Measurements from ENCODE around the gene LSM7. TPM values are rescaled to one million over a fixed set of nuclear protein-coding genes. Genes with fewer than 3 reads are reported as not detected.

Gene LSM7
- polyA plus RNA-seq, 2 donors: 223 to 245 TPM

- H3K4me3 ChIP-seq (ENCODE audit: low read depth in 1 of 2, low read length in 2 of 2): no peak overlapping the region
- no peak overlapping the region for H3K27ac ChIP-seq (ENCODE audit: low read depth in 2 of 2, low read length in 1 of 2)
- peaks cover 0 to 9% of the 10 kb centered on the region in 2 donors for H3K4me1 ChIP-seq (ENCODE audit: control insufficient read depth in 2 of 2, insufficient read depth in 2 of 2, low read length in 1 of 2)
- H3K27me3 ChIP-seq (ENCODE audit: control insufficient read depth in 1 of 2, insufficient read depth in 2 of 2, low read length in 2 of 2): no peaks in the 10 kb centered on the region
- peaks cover 0 to 31% of the 10 kb centered on the region in 2 donors for H3K36me3 ChIP-seq (ENCODE audit: control insufficient read depth in 2 of 2, insufficient read depth in 2 of 2, low read length in 1 of 2)
- H3K9me3 ChIP-seq (ENCODE audit: control insufficient read depth in 2 of 2, insufficient read depth in 1 of 2, low read depth in 1 of 2, low read length in 1 of 2): peaks cover 0 to 5% of the 10 kb centered on the region in 2 donors
- 94 to 95% methylated on average over 50 to 52 of the region's 52 CpGs for WGBS, 2 donors
Measured at GRCh38 chr19:2339644-2340310, 11.4 kb upstream of the LSM7 start.

- Histone ChIP-seq H3K9me3 (ENCODE audit: control insufficient read depth in 2 of 2, insufficient read depth in 1 of 2, low read depth in 1 of 2, low read length in 1 of 2) (peaks cover 0 to 5% of the 10 kb centered on the region in 2 donors), H3K4me1 (ENCODE audit: control insufficient read depth in 2 of 2, insufficient read depth in 2 of 2, low read length in 1 of 2) (peaks cover 0 to 9% of the 10 kb centered on the region in 2 donors), H3K36me3 (ENCODE audit: control insufficient read depth in 2 of 2, insufficient read depth in 2 of 2, low read length in 1 of 2) (peaks cover 0 to 30% of the 10 kb centered on the region in 2 donors), H3K27me3 (ENCODE audit: control insufficient read depth in 1 of 2, insufficient read depth in 2 of 2, low read length in 2 of 2) (no peaks in the 10 kb centered on the region), H3K27ac (ENCODE audit: low read depth in 2 of 2, low read length in 1 of 2) (no peak overlapping the region), H3K4me3 (ENCODE audit: low read depth in 1 of 2, low read length in 2 of 2) (no peak overlapping the region)
- WGBS, 2 donors: 95 to 96% methylated on average over 51 to 54 of the region's 54 CpGs
Measured at GRCh38 chr19:2338751-2339643, 10.6 kb upstream of the LSM7 start.

DNA sequence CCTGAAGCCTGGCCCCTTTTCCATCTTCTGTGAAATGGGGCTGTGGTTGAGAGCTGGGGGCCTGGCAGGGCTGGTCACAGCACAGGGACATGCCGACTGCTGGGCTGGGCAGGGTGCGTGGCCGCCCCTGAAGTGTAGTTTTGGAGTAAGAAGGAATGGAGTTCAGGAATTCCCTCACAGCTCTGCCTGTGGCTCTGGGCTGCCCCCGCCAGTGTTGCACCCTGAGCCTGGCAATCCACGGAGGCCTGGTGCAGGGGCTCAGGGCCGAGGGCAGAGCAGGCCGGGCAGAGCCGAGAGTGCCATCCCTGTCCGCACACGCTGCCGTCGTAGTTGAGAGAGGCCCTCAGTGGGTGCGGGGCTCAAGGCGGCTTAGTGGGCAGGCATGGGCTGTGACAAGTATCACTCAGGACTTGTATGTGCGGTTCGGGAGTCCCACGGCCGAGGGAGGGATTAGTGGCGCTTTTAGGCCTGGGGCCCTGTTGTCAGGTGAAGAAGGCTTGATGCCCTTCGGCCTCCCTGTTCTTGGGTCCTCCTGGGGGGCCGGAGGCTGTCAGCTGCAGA, 9.7 kb upstream of the LSM7 start:
- Histone ChIP-seq H3K9me3 (ENCODE audit: control insufficient read depth in 2 of 2, insufficient read depth in 1 of 2, low read depth in 1 of 2, low read length in 1 of 2) (peaks cover 0 to 5% of the 10 kb centered on the region in 2 donors), H3K27ac (ENCODE audit: low read depth in 2 of 2, low read length in 1 of 2) (no peak overlapping the region), H3K36me3 (ENCODE audit: control insufficient read depth in 2 of 2, insufficient read depth in 2 of 2, low read length in 1 of 2) (peaks cover 0 to 30% of the 10 kb centered on the region in 2 donors), H3K27me3 (ENCODE audit: control insufficient read depth in 1 of 2, insufficient read depth in 2 of 2, low read length in 2 of 2) (no peaks in the 10 kb centered on the region), H3K4me3 (ENCODE audit: low read depth in 1 of 2, low read length in 2 of 2) (no peak overlapping the region), H3K4me1 (ENCODE audit: control insufficient read depth in 2 of 2, insufficient read depth in 2 of 2, low read length in 1 of 2) (peaks cover 0 to 10% of the 10 kb centered on the region in 2 donors)
- 93 to 95% methylated on average over 21 of the region's 21 CpGs for WGBS, 2 donors

DNA sequence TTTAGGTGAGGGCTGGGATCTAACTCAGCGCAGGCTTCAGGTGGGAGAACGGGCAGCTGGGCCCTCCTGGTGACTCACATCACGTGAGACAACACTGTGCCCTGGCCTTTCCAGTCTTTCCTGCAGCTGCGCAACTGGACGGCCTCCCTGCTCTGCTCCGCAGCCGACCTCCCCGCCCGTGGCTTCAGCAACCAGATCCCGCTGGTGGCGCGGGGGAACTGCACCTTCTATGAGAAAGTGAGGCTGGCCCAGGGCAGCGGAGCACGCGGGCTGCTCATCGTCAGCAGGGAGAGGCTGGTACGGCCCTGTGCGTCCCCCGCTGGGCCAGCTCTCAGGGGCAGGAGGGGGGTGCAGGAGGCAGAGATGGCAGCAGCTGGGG, 8.9 kb upstream of the LSM7 start:
- 68 to 80% methylated on average over 18 to 19 of the region's 19 CpGs for WGBS, 2 donors
- peaks cover 0 to 30% of the 10 kb centered on the region in 2 donors for H3K36me3 ChIP-seq (ENCODE audit: control insufficient read depth in 2 of 2, insufficient read depth in 2 of 2, low read length in 1 of 2)
- H3K27me3 ChIP-seq (ENCODE audit: control insufficient read depth in 1 of 2, insufficient read depth in 2 of 2, low read length in 2 of 2): no peaks in the 10 kb centered on the region
- peaks cover 0 to 14% of the 10 kb centered on the region in 2 donors for H3K4me1 ChIP-seq (ENCODE audit: control insufficient read depth in 2 of 2, insufficient read depth in 2 of 2, low read length in 1 of 2)
- peaks cover 0 to 5% of the 10 kb centered on the region in 2 donors for H3K9me3 ChIP-seq (ENCODE audit: control insufficient read depth in 2 of 2, insufficient read depth in 1 of 2, low read depth in 1 of 2, low read length in 1 of 2)
- no peak overlapping the region for H3K4me3 ChIP-seq (ENCODE audit: low read depth in 1 of 2, low read length in 2 of 2)
- H3K27ac ChIP-seq (ENCODE audit: low read depth in 2 of 2, low read length in 1 of 2): no peak overlapping the region

GRCh38 chr19:2336528-2337328, 8.3 kb upstream of the LSM7 start:
- H3K4me3 ChIP-seq (ENCODE audit: low read depth in 1 of 2, low read length in 2 of 2): no peak overlapping the region
- H3K36me3 ChIP-seq (ENCODE audit: control insufficient read depth in 2 of 2, insufficient read depth in 2 of 2, low read length in 1 of 2): peaks cover 0 to 30% of the 10 kb centered on the region in 2 donors
- 90 to 94% methylated on average over 33 of the region's 33 CpGs for WGBS, 2 donors
- H3K4me1 ChIP-seq (ENCODE audit: control insufficient read depth in 2 of 2, insufficient read depth in 2 of 2, low read length in 1 of 2): peaks cover 0 to 16% of the 10 kb centered on the region in 2 donors
- no peaks in the 10 kb centered on the region for H3K27me3 ChIP-seq (ENCODE audit: control insufficient read depth in 1 of 2, insufficient read depth in 2 of 2, low read length in 2 of 2)
- no peak overlapping the region for H3K27ac ChIP-seq (ENCODE audit: low read depth in 2 of 2, low read length in 1 of 2)
- peaks cover 0 to 5% of the 10 kb centered on the region in 2 donors for H3K9me3 ChIP-seq (ENCODE audit: control insufficient read depth in 2 of 2, insufficient read depth in 1 of 2, low read depth in 1 of 2, low read length in 1 of 2)

DNA sequence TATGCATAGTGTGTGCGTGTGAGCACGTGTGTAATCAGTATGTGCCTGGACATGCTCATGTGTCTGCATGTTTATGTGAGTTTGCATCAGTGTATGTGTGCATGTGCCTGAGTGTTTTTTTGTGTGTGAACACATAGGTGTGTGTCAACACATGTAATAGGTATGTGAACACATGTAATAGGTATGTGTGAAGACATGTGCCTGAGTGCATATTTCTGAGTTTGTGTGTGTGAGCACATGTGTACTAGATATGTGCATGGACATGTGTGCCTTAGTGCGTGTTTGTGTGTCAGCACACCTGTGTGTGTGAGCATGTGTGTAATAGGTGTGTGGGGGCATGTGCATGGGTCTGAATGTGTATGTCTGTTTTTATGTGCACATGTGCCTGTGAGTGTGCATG, 7.5 kb upstream of the LSM7 start:
- WGBS, 2 donors: 62 to 84% methylated on average over 3 of the region's 3 CpGs
- H3K27me3 ChIP-seq (ENCODE audit: control insufficient read depth in 1 of 2, insufficient read depth in 2 of 2, low read length in 2 of 2): no peaks in the 10 kb centered on the region
- no peak overlapping the region for H3K27ac ChIP-seq (ENCODE audit: low read depth in 2 of 2, low read length in 1 of 2)
- peaks cover 0 to 24% of the 10 kb centered on the region in 2 donors for H3K36me3 ChIP-seq (ENCODE audit: control insufficient read depth in 2 of 2, insufficient read depth in 2 of 2, low read length in 1 of 2)
- no peak overlapping the region for H3K4me3 ChIP-seq (ENCODE audit: low read depth in 1 of 2, low read length in 2 of 2)
- H3K4me1 ChIP-seq (ENCODE audit: control insufficient read depth in 2 of 2, insufficient read depth in 2 of 2, low read length in 1 of 2): peaks cover 0 to 10% of the 10 kb centered on the region in 2 donors
- H3K9me3 ChIP-seq (ENCODE audit: control insufficient read depth in 2 of 2, insufficient read depth in 1 of 2, low read depth in 1 of 2, low read length in 1 of 2): peaks cover 0 to 2% of the 10 kb centered on the region in 2 donors

GRCh38 chr19:2334986-2335846, 6.8 kb upstream of the LSM7 start:
- WGBS, 2 donors: 93 to 95% methylated on average over 24 to 26 of the region's 26 CpGs
- Histone ChIP-seq H3K36me3 (ENCODE audit: control insufficient read depth in 2 of 2, insufficient read depth in 2 of 2, low read length in 1 of 2) (peaks cover 0 to 24% of the 10 kb centered on the region in 2 donors), H3K27me3 (ENCODE audit: control insufficient read depth in 1 of 2, insufficient read depth in 2 of 2, low read length in 2 of 2) (no peaks in the 10 kb centered on the region), H3K9me3 (ENCODE audit: control insufficient read depth in 2 of 2, insufficient read depth in 1 of 2, low read depth in 1 of 2, low read length in 1 of 2) (peaks cover 0 to 2% of the 10 kb centered on the region in 2 donors), H3K27ac (ENCODE audit: low read depth in 2 of 2, low read length in 1 of 2) (no peak overlapping the region), H3K4me3 (ENCODE audit: low read depth in 1 of 2, low read length in 2 of 2) (no peak overlapping the region), H3K4me1 (ENCODE audit: control insufficient read depth in 2 of 2, insufficient read depth in 2 of 2, low read length in 1 of 2) (peaks cover 0 to 15% of the 10 kb centered on the region in 2 donors)

- no peak overlapping the region for H3K27ac ChIP-seq (ENCODE audit: low read depth in 2 of 2, low read length in 1 of 2)
- no peaks in the 10 kb centered on the region for H3K27me3 ChIP-seq (ENCODE audit: control insufficient read depth in 1 of 2, insufficient read depth in 2 of 2, low read length in 2 of 2)
- H3K9me3 ChIP-seq (ENCODE audit: control insufficient read depth in 2 of 2, insufficient read depth in 1 of 2, low read depth in 1 of 2, low read length in 1 of 2): peaks cover 0 to 2% of the 10 kb centered on the region in 2 donors
- WGBS, 2 donors: 89 to 95% methylated on average over 27 of the region's 27 CpGs
- peaks cover 0 to 18% of the 10 kb centered on the region in 2 donors for H3K4me1 ChIP-seq (ENCODE audit: control insufficient read depth in 2 of 2, insufficient read depth in 2 of 2, low read length in 1 of 2)
- H3K4me3 ChIP-seq (ENCODE audit: low read depth in 1 of 2, low read length in 2 of 2): no peak overlapping the region
- peaks cover 0 to 16% of the 10 kb centered on the region in 2 donors for H3K36me3 ChIP-seq (ENCODE audit: control insufficient read depth in 2 of 2, insufficient read depth in 2 of 2, low read length in 1 of 2)
Measured at GRCh38 chr19:2334426-2334825, 6.0 kb upstream of the LSM7 start.
